Tongue (tissue), 2 donors: ENCODE data around the gene GABPA. TPM values are rescaled to one million over a fixed set of nuclear protein-coding genes. Genes with fewer than 3 reads are reported as not detected.
"Not testable (repeated sequence)": the region's sequence is repeated elsewhere in the genome, so short reads cannot be mapped to it uniquely, and the experiment has no call there.

Source experiments
- DNase-seq: peaks from one replicate; pipeline ENCODE4 v3.0.0-alpha.2; 2015
- total RNA-seq: library from RNA; depleted of rRNA; stranded (reverse); fragments of >200 nt; gene quantifications from one replicate; pipeline ENCODE4 v1.2.3, GENCODE V29; 2014

GABPA gene
- 49.5 TPM for total RNA-seq

DNA sequence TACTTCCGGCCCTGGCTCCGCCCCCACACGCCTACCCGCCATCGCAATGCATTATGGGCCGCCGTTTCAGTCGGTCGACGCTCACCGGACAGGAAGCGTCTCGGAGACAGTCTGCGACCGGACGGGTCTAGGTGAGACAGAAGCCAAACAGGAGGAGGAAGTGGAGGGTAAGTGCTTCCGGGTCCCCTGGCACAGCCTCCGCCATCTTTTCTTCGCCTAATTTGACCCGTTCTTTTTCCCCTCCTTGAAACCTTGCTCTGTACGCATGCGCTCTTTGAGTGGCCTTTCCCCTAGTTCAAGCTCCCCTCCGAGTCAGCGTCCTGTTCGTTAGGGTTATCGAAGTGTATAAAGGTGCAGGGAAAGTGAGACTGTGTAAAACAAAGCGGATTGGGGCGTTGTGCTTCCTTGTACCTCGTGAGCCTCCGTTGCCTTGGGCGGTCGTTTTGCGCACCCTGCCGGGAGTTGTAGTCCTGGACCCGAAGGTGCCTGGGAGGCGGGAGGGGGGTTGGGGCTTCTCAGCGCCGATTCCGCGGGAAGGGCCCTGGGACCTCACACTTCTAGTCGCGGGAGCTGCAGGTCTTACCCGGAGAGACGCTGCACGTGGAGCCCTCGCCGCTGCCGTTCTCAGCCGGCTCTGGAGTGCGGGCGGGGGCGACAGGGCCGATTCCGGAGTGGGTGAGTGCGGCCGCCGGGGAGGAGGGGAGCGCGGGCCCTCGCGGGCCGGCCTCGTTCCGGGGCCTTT lies at the start of gene GABPA, which contains the start of gene ATP5PF:
GABPA (plus strand) TSS at position 69 of the 742 bp plus-strand sequence. CDS start 6,627 bp downstream, outside the sequence.
ATP5PF (minus strand) TSS at position 1 of the 742 bp plus-strand sequence. CDS start 5,110 bp downstream, outside the sequence.
- peak; percentile 99 for DNase-seq

DNA sequence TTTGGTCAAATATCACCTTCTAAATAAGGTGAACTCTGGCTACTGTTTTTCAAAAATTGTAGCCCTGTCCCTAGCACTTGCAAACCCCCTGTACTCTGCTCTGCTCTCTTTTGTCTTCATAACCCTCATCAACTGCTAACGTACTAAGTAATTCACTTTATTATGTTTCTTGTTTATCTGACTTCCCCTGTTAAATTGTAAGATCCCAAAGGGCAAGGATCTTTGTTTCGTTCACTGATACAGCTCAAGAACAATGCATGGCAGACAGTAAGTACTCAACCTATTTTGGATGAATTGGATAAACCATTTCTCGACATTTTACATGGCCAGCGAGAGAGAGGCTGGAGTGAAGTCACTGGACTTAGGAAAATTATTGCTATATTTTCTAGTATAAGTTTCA lies 47.0 kb upstream of the GABPA start:
- no peak for DNase-seq

DNA sequence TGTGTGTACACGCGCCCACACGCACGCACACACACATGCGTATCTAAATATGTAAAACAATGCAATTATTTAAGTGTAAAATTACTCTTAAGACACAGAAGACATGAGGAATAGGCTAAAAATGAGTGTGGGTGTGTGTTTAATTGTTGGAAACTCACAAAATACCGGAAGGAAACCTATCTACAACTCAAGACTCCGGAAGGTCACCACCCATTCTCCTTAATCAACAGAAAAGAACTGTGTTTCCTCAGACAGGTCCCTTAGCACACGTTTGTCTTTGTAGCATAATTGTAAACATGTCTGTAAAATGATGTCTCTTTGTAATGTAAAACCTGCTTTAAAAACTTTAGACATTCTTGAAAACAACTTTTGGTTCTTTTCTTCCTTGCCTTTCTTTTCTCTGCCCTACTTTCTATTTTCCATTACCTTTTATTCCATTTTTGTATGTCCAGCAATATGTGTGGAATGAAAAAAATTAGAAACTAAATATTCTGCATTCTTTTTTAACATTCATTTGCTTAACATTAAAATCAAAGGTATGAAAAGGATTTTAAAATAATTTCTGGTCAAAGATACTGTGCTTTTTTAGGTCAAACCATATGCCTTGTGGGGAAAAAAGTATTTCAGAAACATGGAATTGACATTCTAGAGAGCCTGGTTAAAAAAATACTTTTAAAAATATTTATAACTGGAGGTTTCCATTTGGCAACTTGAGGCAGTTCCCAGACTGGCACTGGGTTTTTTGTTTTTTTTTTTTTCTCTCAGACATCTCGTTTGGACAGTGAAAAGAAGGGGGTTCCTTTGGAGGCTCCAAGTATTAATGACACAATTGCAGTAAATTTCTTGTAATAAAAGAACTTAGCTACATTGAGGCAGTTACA lies 46.3 kb upstream of the GABPA start:
- no peak for DNase-seq

DNA sequence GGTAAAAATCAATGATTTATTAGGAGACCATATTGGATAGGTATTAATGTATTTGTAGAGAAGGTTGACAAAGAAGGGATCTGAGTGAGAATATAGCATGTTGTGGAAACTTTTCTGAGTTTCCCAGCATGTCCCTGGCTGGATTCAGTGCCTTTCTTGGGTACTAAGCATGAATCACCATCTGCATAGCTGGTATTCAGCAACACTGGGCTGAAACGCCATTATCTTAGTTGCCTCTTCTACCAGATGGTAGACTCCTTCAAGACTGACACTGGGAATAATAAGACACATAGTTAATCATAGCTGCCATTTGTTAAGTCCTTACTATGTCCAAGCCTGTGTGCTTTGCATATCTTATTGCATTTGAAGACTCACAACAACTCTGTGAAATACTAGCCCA lies 45.5 kb upstream of the GABPA start:
- no peak for DNase-seq

DNA sequence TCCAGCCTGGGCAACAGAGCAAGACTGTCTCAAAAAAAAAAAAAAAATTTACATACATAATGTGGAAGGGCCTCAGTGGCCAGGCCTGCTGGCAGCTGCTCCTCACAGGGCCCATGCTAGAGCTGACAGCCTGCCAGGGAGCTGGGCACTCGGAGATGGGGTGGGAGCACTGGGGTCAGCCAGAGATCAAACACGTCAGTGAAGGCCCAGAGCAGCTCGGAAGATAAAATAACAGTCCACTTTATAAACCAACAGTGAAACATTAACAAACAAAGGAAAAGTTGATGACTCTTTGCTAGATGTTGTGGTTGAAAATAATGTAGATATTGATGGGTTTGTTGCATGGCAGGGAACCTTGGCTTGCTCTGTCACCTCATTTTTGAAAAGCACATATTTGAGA lies 42.8 kb upstream of the GABPA start:
- no peak for DNase-seq

DNA sequence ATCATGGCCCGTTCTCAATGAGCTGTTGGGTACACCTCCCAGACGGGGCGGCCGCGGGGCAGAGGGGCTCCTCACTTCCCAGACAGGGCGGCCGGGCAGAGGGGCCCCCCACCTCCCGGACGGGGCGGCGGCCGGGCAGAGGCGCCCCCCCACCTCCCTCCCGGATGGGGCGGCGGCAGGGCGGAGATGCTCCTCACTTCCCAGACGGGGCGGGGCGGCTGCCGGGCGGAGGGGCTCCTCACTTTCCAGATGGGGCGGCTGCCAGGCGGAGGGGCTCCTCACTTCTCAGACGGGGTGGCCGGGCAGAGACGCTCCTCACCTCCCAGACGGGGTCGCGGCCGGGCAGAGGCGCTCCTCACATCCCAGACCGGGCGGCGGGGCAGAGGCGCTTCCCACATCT lies 39.3 kb upstream of the GABPA start:
- DNase-seq, result not testable (repeated sequence)

DNA sequence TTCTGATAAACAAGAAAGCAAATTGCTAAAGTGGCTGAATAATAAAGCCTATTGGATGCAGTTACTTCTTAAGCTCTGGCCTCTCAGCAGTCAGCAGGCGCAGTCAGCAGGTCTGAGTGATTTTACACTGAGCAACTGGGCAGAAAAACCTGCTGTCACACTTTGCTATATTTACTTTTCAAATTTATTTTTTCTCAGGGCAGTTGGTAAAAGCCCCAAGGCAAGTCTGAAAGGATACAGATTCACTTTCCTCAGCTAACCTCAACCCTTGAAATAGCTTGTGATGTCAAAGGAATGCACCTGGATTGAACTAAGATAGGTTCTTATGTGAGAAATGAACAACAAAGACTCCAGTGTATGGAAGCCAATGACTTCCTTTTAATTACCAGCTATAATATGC lies 34.0 kb upstream of the GABPA start:
- peak; percentile 13 for DNase-seq

DNA sequence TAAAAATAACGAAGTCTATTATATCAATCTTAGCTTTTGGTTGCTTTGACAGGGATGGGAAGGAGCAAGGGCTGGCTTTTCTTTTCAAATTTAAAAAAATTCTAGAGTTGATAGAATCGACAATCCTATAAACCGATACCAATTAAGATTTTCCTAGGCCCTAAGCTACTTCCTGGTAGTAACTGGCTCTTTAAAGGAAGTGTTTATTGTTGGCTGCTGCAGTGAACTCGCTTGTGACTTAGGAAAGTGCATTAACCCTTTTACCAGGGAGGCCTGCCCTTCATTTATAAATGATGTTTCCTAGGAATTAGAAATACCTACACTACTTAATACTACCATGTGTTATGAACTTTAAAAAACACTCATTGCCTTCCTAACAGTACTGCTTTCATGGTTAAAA lies 33.2 kb upstream of the GABPA start:
- no peak for DNase-seq

DNA sequence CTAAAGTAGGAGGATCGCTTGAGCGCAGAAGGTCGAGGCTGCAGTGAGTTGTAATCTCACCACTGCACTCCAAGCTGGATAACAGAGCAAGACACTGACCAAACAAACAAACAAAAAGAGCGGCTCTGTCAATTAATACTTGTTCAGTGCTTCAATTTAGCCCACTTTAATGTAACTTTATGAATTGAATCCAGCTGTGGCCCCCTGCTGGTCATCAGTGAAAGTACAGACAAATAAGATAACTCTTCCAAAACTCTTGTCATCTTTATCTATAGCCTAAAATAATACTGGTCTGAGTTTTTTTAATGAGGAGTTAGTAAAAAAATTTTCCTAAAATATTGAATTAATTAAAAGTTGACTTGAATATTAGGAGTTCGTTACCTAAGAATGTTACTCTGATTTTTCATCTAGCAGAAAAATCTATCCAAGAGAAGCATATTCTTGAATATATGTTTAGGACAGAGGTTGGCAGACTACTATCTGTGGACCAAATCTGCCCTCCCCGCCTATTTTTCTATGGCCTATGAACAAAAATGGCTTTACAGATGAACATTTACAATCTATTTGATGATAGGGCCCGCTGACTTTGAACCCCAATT lies 26.2 kb upstream of the GABPA start:
- peak; percentile 75 for DNase-seq

DNA sequence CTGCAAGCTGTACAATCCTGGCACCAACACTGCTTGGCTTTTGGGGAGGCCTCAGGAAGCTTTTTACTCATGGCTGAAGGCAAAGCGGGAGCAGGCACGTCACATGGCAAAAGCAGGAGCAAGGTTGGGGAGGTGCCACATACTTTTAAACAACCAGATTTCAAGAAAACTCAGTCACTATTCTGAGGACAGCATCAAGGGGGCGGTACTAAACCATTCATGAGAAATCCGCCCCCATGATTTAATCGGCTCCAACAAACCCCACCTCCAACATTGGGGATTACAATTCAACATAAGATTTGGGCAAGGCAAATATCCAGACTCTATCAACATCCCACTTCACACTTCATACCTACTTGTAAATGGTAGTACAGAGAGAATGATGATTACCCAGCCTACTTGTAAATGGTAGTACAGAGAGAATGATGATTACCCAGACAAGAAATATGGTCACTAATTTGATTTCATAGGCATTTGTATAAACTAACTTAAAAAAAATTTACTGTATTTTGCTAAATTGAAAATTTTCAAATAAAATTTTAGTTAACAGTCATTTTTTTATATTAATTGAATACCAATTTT lies 25.0 kb upstream of the GABPA start:
- DNase-seq, result no peak

DNA sequence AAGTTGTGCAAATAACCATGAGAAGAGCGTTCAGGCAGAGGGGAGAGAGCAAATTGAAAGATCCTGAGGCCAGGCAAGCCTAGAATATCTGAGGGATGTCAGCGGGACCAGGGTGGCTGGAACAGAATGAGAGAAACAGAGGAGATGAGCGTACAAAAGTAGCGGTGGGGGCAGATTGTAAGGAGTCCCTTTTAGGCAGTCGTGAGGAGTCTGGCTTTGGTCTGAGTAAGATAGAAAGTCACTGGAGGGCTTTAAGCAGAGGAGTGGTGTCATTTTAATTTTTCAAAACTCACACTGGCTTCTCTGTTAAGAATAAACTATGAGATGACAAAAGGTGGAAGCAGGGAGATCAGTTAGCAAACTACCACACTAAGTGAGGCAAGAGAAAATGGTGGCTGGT lies 24.2 kb upstream of the GABPA start:
- no peak for DNase-seq

DNA sequence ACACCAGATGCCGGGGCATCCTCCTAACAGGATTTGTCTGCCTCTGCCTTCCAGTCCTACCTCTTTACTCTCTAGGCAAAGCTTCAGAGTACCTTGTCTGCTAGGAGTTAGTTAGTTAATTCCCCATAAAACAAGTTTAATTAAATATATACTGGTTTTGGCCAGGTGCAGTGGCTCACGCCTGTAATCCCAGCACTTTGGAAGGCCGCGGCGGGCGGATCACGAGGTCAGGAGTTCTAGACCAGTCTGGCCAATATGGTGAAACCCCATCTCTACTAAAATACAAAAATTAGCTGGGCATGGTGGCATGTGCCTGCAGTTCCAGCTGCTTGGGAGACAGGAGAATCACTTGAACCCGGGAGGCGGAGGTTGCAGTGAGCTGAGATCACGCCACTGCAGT lies 20.7 kb upstream of the GABPA start:
- not testable (repeated sequence) for DNase-seq

DNA sequence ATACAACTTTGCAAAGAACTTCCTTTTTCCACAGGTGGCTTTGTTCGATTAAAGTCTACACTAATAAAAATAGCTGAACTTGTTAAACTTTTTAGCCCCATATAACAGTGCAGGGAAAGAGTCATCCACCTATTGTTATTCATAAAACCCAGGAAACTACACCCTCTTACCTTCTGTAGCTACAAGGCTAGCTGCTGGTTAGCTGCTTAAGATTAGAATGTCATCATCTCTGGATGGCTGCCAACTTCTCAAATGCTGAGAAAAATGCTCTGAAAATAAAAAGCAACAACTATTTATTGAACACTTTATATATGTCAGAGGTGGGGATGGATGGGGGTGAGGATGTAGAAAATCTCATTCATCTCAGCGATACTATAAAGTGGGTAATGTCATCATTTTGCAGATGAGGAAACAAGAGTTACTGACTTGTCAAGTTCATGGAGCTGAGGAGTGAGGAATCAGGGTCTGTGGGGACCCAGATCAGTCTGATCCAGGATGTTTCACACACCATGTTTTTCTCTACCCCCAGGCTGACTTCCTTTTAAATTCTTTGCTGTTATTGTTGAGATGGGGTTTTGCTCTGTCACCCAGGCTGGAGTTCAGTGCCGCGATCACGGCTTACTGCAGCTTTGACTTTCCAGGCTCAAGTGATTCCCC lies 17.2 kb upstream of the GABPA start:
- peak; percentile 21 for DNase-seq

DNA sequence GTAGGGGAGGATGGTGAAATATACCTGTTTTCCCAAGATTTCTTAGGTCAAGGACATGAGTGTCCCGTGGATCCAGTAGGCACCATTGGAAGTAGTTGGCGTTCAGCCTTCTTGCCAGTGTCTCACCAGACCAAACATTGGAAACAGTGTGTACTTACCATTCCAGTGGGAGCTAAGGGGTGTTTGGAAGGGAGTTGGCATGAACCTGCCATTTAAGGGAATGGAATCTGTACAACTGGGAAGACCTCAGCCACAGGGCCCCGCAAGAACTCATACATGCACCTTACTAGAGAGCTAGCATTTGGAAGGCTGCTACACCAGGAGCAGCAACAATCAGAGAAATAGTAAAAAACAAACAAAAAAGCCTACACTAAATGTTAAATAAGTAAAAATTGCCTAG lies 12.8 kb upstream of the GABPA start:
- DNase-seq, result no peak

DNA sequence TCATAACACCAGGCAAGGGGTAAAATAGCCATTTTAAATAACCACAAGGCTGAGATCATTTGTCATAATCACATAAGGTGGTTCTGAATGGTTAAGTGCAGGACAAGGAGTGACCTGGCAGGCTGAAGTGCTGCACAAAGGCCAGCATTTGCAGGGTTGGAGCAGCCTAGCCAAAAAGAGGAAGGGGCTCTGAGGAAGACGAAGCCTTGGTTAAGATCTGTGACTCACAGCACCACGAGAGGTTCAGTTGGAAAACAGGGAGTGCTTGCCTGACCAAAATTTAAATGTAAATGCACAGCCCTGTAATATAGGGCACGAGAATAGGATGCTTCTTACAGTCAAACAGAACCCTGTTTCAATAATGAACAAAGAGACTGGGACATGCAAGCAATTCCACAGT lies 12.1 kb upstream of the GABPA start:
- DNase-seq, result no peak

DNA sequence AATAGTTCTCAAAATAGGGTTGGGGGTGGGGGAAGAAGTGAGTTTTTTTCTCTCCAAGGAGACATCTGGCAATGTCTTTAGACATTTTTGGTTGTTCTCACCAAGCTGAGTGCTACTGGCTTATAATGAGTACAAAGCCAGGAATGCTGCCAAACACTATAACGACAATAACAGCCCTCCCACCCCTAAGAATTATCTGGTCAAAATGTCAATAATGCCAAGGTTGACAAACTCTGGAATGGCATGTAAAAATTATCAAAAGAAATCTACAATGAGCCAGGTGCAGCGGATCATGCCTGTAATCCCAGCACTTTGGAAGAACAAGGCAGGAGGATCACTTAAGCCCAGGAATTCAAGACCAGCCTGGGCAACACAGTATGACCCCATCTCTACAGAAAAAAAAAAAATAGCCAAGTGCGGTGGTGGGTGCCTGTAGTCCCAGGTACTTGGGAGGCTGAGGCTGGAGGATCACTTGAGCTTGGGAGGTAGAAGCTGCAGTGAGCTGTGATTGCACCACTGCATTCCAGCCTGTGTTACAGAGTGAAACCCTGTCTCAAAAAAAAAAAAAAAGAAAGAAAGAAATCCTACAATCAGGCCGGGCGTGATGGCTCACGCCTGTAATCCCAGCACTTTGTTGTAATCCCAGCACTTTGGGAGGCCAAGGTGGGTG lies 2.5 kb upstream of the GABPA start:
- no peak for DNase-seq

DNA sequence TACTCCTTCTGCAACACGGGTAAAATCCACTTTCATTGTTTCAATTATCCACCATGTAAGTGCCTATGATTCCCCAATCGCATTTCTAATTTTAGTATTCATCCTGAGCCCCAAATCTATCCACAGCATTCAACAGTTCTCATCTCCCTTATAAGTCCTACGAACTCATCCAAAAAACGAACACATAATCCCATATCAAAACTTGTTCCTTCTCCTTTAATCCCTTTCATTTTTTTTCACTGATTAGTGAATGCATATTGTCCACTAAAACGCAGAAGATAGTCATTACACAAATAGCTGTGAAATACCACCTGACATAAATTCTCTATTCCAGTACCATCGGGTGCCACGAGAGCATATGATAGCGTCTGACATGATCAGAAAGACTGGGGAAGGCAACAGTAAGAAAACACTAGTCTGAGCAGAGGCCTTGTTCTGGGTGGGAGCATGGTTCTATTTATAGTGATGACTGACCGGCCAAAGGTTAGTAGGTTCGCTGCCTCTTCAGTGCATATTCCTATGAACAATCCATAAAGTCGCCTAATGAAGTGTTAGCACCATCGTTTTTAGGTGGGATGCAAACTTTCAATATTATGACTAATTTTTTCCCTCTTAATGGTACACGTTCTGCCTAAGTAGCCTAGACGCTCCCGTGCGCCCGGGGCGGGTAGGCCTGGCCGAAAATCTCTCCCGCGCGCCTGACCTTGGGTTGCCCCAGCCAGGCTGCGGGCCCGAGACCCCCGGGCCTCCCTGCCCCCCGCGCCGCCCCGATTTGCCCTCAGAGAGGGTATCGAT lies 716 bp upstream of the GABPA start:
- peak; percentile 46 for DNase-seq

DNA sequence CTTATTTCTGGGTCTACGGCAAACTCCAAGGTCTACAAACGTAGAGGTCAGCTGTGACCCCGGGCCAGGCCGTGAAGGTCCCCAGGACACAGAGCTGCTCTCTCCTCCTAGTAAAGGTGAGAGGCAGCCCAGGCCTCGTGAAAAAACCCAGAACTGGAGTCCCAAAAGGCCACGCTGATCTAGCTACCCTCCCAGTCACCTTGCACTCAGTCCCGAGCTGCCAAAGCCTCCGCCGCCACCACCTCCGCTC lies 193 bp upstream of the GABPA start:
- no peak for DNase-seq

DNA sequence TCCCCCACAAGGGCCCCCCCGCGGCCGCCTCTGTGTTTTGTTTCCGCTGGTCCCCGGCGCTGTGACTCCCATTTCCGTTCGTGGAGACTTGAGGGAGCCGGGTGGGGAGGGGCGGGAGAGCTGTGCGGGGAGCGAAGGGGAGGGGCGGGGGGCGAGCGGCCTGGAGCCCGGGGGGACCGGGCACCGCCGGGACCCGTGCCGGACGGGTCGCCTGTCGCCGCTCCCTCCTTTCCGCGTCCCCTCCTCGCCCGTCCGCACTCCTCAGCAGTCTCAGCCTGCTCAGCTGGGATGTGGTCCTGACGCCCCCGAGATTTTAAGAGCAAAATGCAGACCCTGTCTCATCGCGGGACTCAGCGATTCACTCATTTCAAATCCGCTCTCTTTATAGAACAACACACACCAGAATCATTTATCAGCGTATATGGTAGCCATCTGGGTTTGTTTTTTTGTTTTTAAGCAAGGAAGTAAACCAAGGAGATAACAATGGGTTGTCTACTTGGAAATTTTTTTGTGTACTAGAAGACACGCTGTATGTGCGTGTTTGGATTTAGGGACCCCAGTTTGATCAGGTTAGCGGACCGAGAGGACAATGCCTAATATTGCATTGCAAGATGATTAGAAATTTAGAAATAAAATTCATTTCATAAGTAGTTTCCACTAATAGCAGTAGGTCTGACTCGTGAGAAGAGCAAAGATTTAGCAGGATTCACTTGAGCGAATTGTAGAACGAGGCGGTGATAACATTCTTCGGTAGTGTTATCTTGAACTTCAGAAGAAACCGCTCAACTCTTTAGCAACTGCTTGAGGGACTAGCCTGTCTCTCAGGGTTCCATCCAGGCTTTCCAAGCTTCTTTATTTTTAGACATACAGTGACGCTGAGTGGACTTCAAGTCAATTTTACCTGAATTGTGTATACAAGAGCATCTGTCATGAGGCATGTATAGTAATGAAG lies 1.1 kb downstream of the GABPA start:
- peak; percentile 94 for DNase-seq

DNA sequence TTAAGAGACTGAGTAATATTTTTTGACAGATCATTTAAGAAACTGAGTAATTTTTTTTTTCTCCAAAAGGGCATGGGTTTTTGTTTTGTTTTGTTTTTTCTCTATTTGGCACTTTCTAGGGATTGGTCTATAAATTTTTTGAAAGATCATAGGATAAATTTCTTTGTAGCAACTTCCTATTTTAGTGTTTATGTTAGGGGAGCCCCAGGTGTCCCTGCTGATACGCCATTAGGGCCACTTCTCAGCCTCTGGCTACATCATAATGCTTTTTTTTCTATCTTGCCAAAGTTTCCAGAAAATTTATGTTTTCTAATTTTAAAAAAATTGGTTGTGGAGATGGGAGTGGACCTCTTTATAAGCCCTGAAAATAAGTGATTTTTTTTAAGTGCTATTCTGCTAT lies 2.6 kb downstream of the GABPA start:
- DNase-seq, result no peak
